ENCODE measurements around the gene GREM1. TPM values are rescaled to one million over a fixed set of nuclear protein-coding genes. Genes with fewer than 3 reads are reported as not detected.

The GREM1 gene
- polyA plus RNA-seq, 1 of the 3 experiments (the other 2 are of a cell fraction): 23.9 TPM

DNA sequence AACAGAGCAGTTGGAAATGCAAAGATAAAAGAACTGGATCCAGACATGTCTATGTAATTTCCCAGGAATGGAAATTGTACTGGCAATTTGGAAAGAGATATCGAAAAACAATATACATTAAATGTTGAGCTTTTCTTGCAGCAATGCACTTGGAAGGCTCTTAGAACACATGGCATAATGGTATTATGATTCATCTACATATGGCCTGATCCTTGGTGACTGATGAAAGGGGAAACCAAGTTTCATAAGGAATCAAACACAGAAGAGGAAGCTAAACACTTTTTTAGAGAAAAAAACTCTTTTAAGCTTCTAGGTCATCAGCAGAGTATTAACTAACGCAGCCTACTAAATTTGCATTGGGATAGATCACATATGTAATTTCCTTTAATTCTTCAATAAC lies 12.4 kb upstream of the GREM1 start:
- H2AFZ ChIP-seq (ENCODE audit: low read depth): no peak overlapping the region
- peaks cover 47% of the 10 kb centered on the region for H3F3A ChIP-seq (replicated peaks; ENCODE audit: insufficient read depth)
- POLR2A ChIA-PET: no interaction called here
- H3K4me1 ChIP-seq (ENCODE audit: control insufficient read depth in 1 of 2, insufficient read depth in 2 of 2, low read depth in 1 of 2, low read length in 1 of 2): peaks cover 0 to 22% of the 10 kb centered on the region in 2 experiments; a peak in 3 of 4 replicates
- no peaks in the 10 kb centered on the region for H3K9me2 ChIP-seq
- H4K20me1 ChIP-seq (ENCODE audit: insufficient read depth): no peaks in the 10 kb centered on the region
- no peaks in the 10 kb centered on the region for H3K79me2 ChIP-seq (ENCODE audit: insufficient read depth)
- peak overlapping the region; percentile 73 to 80 for H3K27ac ChIP-seq (ENCODE audit: low read depth in 2 of 2, low read length in 1 of 2)
- no peaks in the 10 kb centered on the region for H3K27me3 ChIP-seq (ENCODE audit: insufficient read depth)
- no peaks in the 10 kb centered on the region for H3K9me3 ChIP-seq
- H3K4me3 ChIP-seq (ENCODE audit: low read depth in 2 of 2, low read length in 1 of 2): no peak overlapping the region
- no peak for DNase-seq
- TF ChIP-seq, protein P1, sequence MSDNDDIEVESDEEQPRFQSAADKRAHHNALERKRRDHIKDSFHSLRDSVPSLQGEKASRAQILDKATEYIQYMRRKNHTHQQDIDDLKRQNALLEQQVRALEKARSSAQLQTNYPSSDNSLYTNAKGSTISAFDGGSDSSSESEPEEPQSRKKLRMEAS (IDR thresholded peaks at IDR 0.05; ENCODE audit: low read depth): 0 out of 2 replicates have a peak, but pooled peaks have one; percentile 48
- TF ChIP-seq FOSL2 (IDR thresholded peaks at IDR 0.05; ENCODE audit: borderline replicate concordance, low read depth) (peak; percentile 46; the same call in 1 of the 2 replicates), SMC3 (IDR thresholded peaks at IDR 0.05; ENCODE audit: low read depth, low read length) (no peak), JUND (IDR thresholded peaks at IDR 0.05) (peak; percentile 29; the same call in 1 of the 2 replicates)
- peak overlapping the region; percentile 45; the same call in 1 of the 2 replicates for H3K4me2 ChIP-seq
- H3K36me3 ChIP-seq (replicated peaks in 1 of 2; ENCODE audit: control insufficient read depth in 1 of 2, insufficient read depth in 2 of 2, low read length in 1 of 2): no peaks in the 10 kb centered on the region
- H3K9ac ChIP-seq: peak overlapping the region; percentile 22; the same call in 1 of the 2 replicates
- CTCF ChIA-PET: interaction anchor here (0.7 to 1.5 kb wide), 4 partner anchors 18 to 288 kb away, joined by 3 to 4 read pairs (median 4); no protein-coding TSS in a partner anchor
- 73% methylated on average over 2 of the region's 2 CpGs for WGBS (ENCODE audit: low lambda C conversion rate)

DNA sequence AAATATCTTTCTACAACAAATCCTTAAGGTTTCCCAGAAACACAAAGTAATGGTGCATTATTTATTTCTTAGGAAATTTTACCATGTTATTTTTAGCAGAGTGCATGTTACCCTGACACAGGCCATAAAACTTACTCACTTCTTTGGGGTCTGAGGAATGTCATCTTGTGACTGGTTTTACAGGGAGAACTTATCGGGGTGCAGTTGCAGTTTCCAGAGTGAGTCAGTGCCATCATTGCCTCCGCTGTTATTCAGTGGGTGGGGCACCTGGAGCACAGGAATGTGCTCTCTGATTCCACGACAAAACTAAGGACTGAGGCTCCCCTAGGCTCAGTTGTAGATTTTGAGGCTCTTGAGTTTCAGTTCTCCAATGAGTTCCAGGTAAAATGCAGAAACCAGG lies 11.1 kb upstream of the GREM1 start:
- H3K9ac ChIP-seq: no peak overlapping the region
- no peaks in the 10 kb centered on the region for H3K27me3 ChIP-seq (ENCODE audit: insufficient read depth)
- CTCF ChIA-PET: interaction anchor here (1.5 kb wide), 1 partner anchor 287 kb away, joined by 4 read pairs; no protein-coding TSS in a partner anchor
- TF ChIP-seq RCOR1 (IDR thresholded peaks at IDR 0.05; ENCODE audit: low read length) (no peak), MEF2A (IDR thresholded peaks at IDR 0.05; ENCODE audit: borderline replicate concordance, low read depth) (no peak), RXRA (IDR thresholded peaks at IDR 0.05; ENCODE audit: borderline replicate concordance, low read depth) (no peak), EP300 (IDR thresholded peaks at IDR 0.05; ENCODE audit: borderline replicate concordance in 1 of 2, low read depth in 1 of 2, low read length in 1 of 2) (peak in 1 of 2 experiments; percentile 36; a peak in 1 of 4 replicates), FOXM1 (IDR thresholded peaks at IDR 0.05; ENCODE audit: low read depth) (no peak), SIN3A (IDR thresholded peaks at IDR 0.05; ENCODE audit: borderline replicate concordance, low read depth, low read length) (no peak), JUND (IDR thresholded peaks at IDR 0.05) (0 out of 2 replicates have a peak, but pooled peaks have one; percentile 26), TCF12 (IDR thresholded peaks at IDR 0.05) (peak; percentile 56; the same call in 1 of the 2 replicates), RFX5 (IDR thresholded peaks at IDR 0.05; ENCODE audit: low read length) (no peak), POLR2AphosphoS5 (IDR thresholded peaks at IDR 0.05; ENCODE audit: low read depth, low read length) (no peak), GABPA (IDR thresholded peaks at IDR 0.05; ENCODE audit: low read depth) (no peak), NFIC (IDR thresholded peaks at IDR 0.05; ENCODE audit: borderline replicate concordance) (no peak), RAD21 (IDR thresholded peaks at IDR 0.05; ENCODE audit: low read length) (no peak)
- TF ChIP-seq, protein P2, sequence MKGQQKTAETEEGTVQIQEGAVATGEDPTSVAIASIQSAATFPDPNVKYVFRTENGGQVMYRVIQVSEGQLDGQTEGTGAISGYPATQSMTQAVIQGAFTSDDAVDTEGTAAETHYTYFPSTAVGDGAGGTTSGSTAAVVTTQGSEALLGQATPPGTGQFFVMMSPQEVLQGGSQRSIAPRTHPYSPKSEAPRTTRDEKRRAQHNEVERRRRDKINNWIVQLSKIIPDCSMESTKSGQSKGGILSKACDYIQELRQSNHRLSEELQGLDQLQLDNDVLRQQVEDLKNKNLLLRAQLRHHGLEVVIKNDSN (IDR thresholded peaks at IDR 0.05; ENCODE audit: borderline replicate concordance, low read depth): no peak
- TF ChIP-seq, protein P3, sequence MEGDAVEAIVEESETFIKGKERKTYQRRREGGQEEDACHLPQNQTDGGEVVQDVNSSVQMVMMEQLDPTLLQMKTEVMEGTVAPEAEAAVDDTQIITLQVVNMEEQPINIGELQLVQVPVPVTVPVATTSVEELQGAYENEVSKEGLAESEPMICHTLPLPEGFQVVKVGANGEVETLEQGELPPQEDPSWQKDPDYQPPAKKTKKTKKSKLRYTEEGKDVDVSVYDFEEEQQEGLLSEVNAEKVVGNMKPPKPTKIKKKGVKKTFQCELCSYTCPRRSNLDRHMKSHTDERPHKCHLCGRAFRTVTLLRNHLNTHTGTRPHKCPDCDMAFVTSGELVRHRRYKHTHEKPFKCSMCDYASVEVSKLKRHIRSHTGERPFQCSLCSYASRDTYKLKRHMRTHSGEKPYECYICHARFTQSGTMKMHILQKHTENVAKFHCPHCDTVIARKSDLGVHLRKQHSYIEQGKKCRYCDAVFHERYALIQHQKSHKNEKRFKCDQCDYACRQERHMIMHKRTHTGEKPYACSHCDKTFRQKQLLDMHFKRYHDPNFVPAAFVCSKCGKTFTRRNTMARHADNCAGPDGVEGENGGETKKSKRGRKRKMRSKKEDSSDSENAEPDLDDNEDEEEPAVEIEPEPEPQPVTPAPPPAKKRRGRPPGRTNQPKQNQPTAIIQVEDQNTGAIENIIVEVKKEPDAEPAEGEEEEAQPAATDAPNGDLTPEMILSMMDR (IDR thresholded peaks at IDR 0.05): no peak
- TF ChIP-seq, protein P4, sequence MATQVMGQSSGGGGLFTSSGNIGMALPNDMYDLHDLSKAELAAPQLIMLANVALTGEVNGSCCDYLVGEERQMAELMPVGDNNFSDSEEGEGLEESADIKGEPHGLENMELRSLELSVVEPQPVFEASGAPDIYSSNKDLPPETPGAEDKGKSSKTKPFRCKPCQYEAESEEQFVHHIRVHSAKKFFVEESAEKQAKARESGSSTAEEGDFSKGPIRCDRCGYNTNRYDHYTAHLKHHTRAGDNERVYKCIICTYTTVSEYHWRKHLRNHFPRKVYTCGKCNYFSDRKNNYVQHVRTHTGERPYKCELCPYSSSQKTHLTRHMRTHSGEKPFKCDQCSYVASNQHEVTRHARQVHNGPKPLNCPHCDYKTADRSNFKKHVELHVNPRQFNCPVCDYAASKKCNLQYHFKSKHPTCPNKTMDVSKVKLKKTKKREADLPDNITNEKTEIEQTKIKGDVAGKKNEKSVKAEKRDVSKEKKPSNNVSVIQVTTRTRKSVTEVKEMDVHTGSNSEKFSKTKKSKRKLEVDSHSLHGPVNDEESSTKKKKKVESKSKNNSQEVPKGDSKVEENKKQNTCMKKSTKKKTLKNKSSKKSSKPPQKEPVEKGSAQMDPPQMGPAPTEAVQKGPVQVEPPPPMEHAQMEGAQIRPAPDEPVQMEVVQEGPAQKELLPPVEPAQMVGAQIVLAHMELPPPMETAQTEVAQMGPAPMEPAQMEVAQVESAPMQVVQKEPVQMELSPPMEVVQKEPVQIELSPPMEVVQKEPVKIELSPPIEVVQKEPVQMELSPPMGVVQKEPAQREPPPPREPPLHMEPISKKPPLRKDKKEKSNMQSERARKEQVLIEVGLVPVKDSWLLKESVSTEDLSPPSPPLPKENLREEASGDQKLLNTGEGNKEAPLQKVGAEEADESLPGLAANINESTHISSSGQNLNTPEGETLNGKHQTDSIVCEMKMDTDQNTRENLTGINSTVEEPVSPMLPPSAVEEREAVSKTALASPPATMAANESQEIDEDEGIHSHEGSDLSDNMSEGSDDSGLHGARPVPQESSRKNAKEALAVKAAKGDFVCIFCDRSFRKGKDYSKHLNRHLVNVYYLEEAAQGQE (IDR thresholded peaks at IDR 0.05; ENCODE audit: low read depth, low read length): no peak
- TF ChIP-seq, protein P5, sequence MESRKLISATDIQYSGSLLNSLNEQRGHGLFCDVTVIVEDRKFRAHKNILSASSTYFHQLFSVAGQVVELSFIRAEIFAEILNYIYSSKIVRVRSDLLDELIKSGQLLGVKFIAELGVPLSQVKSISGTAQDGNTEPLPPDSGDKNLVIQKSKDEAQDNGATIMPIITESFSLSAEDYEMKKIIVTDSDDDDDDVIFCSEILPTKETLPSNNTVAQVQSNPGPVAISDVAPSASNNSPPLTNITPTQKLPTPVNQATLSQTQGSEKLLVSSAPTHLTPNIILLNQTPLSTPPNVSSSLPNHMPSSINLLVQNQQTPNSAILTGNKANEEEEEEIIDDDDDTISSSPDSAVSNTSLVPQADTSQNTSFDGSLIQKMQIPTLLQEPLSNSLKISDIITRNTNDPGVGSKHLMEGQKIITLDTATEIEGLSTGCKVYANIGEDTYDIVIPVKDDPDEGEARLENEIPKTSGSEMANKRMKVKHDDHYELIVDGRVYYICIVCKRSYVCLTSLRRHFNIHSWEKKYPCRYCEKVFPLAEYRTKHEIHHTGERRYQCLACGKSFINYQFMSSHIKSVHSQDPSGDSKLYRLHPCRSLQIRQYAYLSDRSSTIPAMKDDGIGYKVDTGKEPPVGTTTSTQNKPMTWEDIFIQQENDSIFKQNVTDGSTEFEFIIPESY (IDR thresholded peaks at IDR 0.05; ENCODE audit: borderline replicate concordance, low read depth): no peak

More for the DNA sequence above, 11.1 kb upstream of the GREM1 start:
- Histone ChIP-seq H3K36me3 (replicated peaks in 1 of 2; ENCODE audit: control insufficient read depth in 1 of 2, insufficient read depth in 2 of 2, low read length in 1 of 2) (no peaks in the 10 kb centered on the region), H4K20me1 (ENCODE audit: insufficient read depth) (no peaks in the 10 kb centered on the region), H3K4me3 (ENCODE audit: low read depth in 2 of 2, low read length in 1 of 2) (no peak overlapping the region), H2AFZ (ENCODE audit: low read depth) (peak overlapping the region; percentile 12; the same call in 1 of the 2 replicates), H3K79me2 (ENCODE audit: insufficient read depth) (no peaks in the 10 kb centered on the region), H3K9me2 (no peaks in the 10 kb centered on the region), H3F3A (replicated peaks; ENCODE audit: insufficient read depth) (peaks cover 38% of the 10 kb centered on the region), H3K9me3 (no peaks in the 10 kb centered on the region), H3K4me2 (no peak overlapping the region), H3K27ac (ENCODE audit: low read depth in 2 of 2, low read length in 1 of 2) (peak overlapping the region; percentile 58 to 80; a peak in 3 of 4 replicates), H3K4me1 (ENCODE audit: control insufficient read depth in 1 of 2, insufficient read depth in 2 of 2, low read depth in 1 of 2, low read length in 1 of 2) (peaks cover 0 to 19% of the 10 kb centered on the region in 2 experiments; a peak in 3 of 4 replicates)
- 45% methylated on average over 3 of the region's 3 CpGs for WGBS (ENCODE audit: low lambda C conversion rate)
- DNase-seq: no peak
- POLR2A ChIA-PET: no interaction called here

All from SK-N-SH (cell line).